Islet of Langerhans (tissue), 1 donor: Measurements from ENCODE around the gene ZDHHC18.
"Not testable (repeated sequence)": the region's sequence is repeated elsewhere in the genome, so short reads cannot be mapped to it uniquely, and the experiment has no call there.

Source experiments
- FAIRE-seq: peaks from one replicate; lab custom pipeline; 2011; peaks lifted over from hg19 to GRCh38; lab: Jason Lieb, UNC

ZDHHC18 gene

GRCh38 chr1:26833432-26834405 is 7.2 kb downstream of the ZDHHC18 start:
- no peak for FAIRE-seq

GRCh38 chr1:26837665-26838064 is 11.2 kb downstream of the ZDHHC18 start:
- not testable (repeated sequence) for FAIRE-seq

GRCh38 chr1:26838474-26839338 is 12.2 kb downstream of the ZDHHC18 start:
- no peak for FAIRE-seq

DNA sequence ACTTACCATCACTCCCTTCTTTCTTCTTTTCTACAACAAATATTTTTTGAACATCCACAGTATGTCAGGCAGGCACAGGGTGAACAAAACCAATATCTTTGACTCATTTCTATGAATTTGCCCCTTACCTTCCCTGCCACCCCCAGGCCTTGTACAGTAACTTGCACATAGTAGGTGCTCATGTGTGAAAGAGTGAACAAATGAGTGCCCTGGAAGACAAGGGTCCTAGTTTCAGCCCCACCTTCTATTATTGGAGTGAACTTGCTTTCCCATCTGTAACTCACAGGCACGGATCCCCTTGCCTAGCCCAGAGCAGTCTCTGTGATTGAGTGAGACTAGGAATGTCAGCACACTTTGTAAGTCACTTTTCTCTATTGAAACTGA is 12.8 kb downstream of the ZDHHC18 start:
- FAIRE-seq = no peak

DNA sequence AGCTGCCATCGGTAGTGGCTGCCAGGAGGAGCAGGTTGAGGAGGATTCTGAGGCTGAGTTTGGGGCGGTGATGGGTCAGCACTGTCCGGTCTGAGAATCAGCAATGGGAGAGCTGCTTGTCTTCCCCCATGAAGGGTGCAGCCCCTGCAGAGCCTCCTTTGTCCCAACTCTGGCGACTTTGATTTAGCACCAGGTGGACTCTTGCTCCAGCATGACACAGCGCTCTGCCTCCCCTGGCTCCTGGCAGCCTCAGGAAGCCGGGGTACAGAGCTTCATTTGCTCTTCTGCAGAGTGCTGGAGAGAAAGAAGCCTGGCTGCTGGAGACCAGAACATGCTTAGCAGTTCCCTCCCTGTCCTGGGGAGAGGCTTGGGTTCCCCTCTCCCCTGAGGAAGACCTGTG is 13.3 kb downstream of the ZDHHC18 start:
- no peak for FAIRE-seq

- FAIRE-seq = no peak
Measured at GRCh38 chr1:26844424-26845196, 18.1 kb downstream of the ZDHHC18 start.

GRCh38 chr1:26847826-26848225 is 21.3 kb downstream of the ZDHHC18 start:
- FAIRE-seq = not testable (repeated sequence)

DNA sequence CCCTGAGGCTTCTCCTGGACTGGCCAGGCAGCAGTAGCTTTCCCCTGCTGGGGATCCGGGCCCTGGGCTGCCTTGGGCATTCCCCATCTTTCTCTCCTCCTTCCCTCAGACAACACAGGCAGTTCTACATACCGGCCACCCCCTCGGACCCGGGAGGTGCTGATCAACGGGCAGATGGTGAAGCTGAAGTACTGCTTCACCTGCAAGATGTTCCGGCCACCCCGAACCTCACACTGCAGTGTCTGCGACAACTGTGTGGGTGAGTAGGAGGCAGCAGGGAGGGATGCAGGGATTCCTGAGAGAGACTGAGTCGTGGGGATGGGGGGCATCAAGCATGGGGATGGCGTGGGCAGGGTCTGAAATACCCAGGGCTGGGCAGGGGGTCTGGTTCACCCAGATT is 22.0 kb downstream of the ZDHHC18 start:
- FAIRE-seq = no peak

GRCh38 chr1:26848941-26849774 is 22.7 kb downstream of the ZDHHC18 start:
- no peak for FAIRE-seq

DNA sequence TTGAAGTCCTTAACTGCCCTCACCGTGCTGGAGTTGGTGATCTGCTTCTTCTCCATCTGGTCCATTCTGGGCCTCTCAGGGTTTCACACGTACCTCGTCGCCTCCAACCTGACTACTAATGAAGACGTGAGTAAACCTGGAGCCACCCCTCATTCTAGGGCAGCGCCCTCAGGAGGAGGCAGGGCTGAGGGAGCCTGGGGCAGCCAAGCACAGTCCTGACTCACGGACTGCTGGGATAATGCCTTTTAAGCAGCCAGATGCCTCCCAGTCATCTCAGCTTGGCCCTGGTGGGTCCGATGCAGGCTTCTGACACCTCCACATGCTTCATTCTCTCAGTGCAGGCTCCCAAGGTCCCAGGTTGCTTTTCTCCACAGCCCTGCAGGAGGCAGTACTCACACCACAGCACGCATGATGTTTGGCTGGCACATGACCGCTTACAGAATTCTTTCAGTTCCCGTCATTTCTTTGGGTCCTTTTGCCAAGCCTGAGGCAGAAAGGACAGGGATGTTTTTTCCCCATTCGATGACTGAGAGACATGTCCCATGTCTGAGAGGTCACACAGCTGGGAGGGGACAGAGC is 24.7 kb downstream of the ZDHHC18 start:
- FAIRE-seq = no peak

- no peak for FAIRE-seq
Measured at GRCh38 chr1:26852701-26853100, 26.2 kb downstream of the ZDHHC18 start.

GRCh38 chr1:26853156-26853555 is 26.7 kb downstream of the ZDHHC18 start:
- FAIRE-seq = no peak

DNA sequence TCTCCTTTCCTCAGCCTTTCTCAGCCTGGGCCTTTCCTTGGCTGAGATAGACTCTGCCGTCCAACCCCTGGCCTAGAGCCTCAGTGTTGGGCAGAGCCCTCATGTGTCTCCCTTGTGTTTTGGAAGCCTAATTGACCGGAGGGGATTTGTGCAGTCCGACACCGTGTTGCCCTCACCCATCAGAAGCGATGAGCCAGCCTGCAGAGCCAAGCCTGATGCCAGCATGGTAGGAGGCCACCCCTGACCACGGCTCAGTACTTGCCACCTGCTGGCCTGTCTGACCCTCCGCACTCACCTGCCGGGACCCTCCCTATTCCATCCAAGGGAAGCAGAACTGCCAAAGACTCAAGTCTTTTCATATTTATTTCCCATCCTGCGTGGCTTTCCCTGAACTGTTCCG is 27.1 kb downstream of the ZDHHC18 start:
- no peak for FAIRE-seq

- no peak for FAIRE-seq
Measured at GRCh38 chr1:26854906-26855305, 28.4 kb downstream of the ZDHHC18 start.

DNA sequence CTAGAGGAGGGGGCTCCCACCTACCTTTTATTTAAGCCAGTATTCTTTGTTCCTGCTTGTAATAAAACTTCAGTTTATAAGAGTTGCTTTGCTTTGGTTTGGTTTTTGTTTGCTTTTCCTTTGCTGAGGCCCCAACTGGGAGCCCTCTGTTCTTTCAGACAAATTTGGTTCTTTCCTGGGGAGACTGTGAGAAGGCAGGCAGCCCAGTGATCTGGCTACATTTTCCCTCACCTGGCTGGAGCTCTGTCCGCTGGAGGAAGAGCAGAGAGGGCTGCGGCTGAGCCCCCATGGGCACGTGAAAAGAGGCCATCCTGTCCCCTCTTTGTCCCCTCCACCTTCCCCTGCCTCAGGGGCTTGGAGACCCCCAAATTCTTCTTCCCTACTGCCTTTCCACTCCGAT is 29.1 kb downstream of the ZDHHC18 start:
- no peak for FAIRE-seq

DNA sequence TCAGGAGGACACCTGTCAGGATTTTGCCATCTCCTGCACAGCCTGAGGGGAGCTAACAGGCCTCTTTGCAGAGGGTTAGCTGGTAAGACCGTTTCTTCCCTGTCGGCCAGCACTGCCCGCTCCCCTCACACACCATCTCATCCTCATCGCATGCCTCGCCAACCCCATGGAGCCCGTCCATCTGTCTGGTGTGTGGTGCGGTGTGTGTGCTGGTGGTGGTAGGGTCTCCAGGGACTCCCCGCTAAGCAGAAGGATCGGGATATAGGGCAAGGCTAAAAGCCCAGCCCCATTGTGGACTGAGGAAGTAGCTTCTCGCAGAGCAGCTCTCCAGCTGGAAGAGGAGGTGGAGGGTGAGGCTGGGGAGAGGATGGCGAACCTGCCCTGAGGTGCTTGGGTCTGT is 29.7 kb downstream of the ZDHHC18 start:
- FAIRE-seq = no peak

DNA sequence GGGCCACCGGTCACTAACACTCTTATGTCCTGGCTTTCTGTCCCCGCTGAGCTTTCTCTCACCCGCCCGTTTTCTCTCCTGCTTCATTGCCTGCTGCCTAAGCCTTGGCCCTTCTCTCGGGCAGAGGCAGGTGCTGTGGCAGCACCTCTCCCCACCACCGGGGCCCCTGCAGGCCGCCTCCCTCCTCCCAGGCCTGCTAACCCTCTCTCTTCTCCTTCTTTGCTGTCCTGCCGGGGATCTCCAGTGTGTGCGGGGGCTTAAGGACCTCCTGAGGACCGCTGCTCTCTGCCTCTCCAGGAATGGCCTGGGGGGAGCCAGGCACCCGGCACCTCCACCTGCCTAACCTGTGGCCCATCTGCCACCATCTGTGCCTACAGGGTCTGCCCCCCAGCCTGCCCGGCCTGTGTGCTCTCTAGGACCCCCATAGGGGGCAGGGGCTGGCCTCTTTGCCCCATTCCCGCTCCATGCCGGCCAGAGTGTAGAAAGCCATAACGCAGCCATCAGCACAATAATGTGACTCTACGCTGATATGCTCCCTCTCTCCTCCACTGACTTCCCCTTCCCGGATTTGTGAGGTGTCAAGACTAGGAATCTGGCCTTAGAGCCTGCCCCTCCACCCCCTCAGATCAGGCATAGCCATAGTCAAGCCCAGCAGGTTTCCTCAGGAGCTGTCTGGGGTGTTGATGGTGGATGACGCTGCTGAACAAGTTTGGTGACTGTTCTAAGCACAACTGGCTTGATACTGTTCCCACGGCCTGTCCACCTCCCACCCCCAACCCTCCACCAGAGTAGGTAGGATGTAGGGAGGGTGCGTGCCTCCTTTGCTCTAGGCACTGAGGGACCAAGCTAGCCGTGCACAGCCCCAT is 30.3 kb downstream of the ZDHHC18 start:
- no peak for FAIRE-seq

DNA sequence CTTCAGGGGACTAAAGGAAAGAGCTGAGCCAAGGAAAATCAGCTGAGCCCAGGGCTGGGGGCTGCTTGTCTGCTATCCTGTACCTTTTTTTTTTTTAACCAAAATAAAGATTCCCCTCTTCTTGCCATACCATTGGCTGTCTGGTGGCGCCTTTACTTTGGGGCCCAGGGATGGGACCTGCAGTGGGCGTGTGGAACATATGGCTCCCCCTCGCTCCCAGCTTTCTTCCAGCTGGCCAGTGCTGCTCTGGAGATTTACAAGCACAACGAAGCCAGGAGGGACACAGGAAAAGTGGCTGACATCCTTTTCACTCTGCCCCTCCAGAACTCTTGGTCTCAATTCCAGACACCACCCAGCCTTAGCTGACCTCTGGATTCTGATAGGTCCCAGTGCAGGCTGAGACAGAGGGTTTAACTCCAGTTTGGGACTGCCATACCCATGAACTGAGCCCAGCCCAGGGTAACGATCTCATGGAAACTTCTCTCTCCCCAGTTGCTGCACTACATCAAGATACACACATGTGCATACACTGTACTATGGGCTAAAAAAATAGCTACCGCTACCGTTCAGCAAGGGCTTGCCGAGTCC is 31.1 kb downstream of the ZDHHC18 start:
- no peak for FAIRE-seq

GRCh38 chr1:26858160-26858559 is 31.7 kb downstream of the ZDHHC18 start:
- no peak for FAIRE-seq
